HL-60/S4 (cell line): ENCODE measurements around the gene COL28A1.

Experiments used
- in situ Hi-C: fragments of 300-500 bp; cut with MboI; formaldehyde crosslinking; loops from 2 replicates; pipeline ENCODE4 v1.14.3; 2022; ENCODE audit warnings: low sequenced_read_pairs

The COL28A1 gene

GRCh38 chr7:7535691-7536090 is at the start of gene COL28A1:
COL28A1 (minus strand) TSS chr7:7535873; CDS start chr7:7532875, 2,998 bp downstream.
- in situ Hi-C loops = loop anchor here (10.0 to 25.0 kb wide), 2 partner anchors 431 to 573 kb away; no protein-coding TSS in a partner anchor

DNA sequence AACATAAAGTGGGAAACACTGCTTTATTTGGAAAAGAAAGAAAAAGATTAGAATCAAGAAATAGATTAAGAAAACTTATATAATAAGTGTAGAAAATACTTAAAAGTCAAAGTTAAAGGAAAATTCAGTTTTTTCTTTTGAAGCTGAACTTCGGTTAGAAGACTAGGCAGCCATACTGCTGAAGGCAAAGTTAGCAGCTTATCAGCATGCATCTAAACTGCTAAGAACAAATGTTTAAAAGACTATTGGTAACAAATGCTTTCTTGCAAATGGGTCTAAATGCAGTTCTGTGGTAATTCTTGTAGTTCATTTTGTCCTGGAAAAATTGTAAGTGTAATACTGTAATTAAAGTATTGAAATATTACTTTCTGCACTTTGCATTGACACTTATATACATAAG is 49.0 kb upstream of the COL28A1 start:
- in situ Hi-C loops = no loop called here

DNA sequence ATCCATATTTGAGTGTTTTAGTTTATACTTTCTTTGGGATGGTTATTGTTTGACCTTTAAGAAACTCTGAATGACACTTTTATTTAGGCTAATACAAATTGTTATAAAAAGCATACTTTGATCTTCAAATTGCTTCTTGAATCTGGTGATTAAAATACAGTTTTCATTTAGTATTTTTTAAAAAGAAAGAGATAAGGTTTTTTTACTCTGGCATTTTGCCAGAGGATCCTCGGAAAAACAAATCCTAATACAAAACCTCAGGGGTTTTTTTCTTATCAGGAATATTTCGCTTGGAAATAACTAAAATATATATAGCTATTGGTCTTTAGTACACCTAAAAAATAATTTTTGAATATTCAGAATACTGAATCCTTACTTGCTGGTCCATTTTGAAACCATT is 48.1 kb upstream of the COL28A1 start:
- in situ Hi-C loops = no loop called here

DNA sequence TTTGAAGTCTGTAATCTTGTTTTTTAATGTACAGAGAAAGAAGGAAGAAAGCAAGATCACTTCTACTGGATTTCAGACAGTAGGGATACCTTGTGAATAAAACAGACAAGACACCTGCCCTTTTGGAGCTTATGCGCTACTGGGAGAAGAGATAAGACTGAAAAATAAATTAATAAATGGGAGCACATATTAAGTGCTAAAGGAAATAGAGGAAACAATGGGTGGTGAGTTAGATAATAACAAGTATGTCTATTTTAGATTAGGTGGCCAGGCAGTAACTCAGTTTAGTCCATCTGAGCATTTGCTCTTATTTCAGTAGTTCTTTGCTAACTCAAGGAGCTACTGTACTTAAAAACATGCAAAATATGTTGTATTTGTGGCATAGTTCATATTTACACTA is 46.9 kb upstream of the COL28A1 start:
- in situ Hi-C loops = no loop called here

- in situ Hi-C loops = no loop called here
Measured at GRCh38 chr7:7581531-7582179, 46.0 kb upstream of the COL28A1 start.

GRCh38 chr7:7579638-7580037 is 44.0 kb upstream of the COL28A1 start:
- in situ Hi-C loops = no loop called here

GRCh38 chr7:7577888-7578287 is 42.2 kb upstream of the COL28A1 start:
- in situ Hi-C loops = no loop called here

DNA sequence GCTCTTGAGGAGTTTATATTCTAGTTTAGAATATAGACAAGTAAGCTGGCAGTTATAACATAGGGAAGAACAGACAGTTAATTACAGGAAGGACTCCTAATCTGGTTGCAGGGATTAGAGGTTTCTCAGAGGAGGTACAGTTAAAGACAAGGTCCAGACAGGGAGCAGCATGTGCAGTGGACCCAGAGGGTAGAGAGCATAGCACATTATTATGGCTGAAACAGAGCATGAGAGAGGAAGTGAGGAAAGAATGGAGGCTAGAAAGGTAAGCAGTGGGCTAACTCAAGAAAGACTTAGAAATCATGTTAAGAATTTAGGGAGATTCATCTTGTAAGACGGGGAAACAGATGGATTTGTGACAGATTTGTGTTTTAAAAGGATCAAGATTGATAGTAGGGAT is 40.7 kb upstream of the COL28A1 start:
- in situ Hi-C loops = no loop called here

DNA sequence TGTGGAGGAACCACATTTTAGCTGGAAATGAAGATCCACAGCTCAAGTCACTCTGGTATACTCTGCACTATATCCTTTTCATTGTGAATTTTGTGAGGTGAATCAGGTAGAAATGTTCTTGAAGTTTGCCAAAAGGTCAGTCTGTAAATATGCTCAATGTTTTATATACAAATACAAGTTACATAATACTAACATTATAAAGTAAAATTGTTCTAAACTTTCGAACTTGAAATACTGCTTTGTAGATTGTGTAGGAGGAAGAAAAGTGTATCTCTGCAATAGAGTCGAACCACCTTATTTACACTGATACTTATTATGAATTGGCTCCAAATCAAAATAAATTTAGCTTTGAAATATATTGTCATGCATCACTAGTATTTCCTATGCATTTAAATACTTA is 38.0 kb upstream of the COL28A1 start:
- in situ Hi-C loops = no loop called here

DNA sequence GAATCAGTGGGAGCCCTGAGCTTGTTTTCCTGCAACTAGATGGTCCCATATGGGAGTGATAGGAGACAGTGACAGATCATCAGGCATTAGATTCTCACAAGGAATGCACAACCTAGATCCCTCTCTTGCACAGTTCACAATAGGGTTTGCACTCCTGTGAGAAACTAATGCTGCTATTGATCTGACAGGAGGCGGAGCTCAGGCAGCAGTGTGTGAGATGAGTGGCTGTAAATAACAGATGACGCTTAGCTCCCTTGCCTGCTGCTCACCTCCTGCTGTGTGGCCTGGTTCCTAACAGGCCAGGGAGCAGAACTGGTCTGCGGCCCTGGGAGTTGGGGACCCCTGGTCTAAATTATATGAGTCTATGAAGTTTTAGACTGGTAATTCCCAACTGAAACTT is 34.9 kb upstream of the COL28A1 start:
- in situ Hi-C loops = no loop called here

GRCh38 chr7:7569615-7570014 is 33.9 kb upstream of the COL28A1 start:
- in situ Hi-C loops = no loop called here

DNA sequence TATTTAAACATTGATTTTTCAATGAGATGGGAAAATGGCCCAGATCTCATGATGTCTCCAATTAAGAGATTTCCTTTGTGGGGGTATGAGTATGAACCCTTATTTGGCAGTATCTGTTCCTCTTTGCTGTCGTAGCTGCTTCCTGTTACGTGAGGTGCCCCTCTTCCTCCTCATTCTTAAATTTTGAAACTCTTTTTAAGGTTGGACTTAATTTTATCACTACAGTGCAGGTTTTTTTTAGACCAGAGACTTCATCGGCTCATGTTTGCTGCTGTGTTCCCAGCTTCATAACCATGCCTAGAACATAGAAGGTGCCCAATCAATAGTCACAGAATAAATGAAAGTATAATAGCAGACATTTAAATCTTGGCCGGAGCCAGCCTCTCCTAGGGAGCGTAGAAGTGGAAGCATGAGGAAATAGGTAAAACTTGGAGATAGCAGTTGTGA is 33.4 kb upstream of the COL28A1 start:
- in situ Hi-C loops = no loop called here

GRCh38 chr7:7568553-7568952 is 32.9 kb upstream of the COL28A1 start:
- in situ Hi-C loops = no loop called here

GRCh38 chr7:7567898-7568531 is 32.3 kb upstream of the COL28A1 start:
- in situ Hi-C loops = no loop called here

DNA sequence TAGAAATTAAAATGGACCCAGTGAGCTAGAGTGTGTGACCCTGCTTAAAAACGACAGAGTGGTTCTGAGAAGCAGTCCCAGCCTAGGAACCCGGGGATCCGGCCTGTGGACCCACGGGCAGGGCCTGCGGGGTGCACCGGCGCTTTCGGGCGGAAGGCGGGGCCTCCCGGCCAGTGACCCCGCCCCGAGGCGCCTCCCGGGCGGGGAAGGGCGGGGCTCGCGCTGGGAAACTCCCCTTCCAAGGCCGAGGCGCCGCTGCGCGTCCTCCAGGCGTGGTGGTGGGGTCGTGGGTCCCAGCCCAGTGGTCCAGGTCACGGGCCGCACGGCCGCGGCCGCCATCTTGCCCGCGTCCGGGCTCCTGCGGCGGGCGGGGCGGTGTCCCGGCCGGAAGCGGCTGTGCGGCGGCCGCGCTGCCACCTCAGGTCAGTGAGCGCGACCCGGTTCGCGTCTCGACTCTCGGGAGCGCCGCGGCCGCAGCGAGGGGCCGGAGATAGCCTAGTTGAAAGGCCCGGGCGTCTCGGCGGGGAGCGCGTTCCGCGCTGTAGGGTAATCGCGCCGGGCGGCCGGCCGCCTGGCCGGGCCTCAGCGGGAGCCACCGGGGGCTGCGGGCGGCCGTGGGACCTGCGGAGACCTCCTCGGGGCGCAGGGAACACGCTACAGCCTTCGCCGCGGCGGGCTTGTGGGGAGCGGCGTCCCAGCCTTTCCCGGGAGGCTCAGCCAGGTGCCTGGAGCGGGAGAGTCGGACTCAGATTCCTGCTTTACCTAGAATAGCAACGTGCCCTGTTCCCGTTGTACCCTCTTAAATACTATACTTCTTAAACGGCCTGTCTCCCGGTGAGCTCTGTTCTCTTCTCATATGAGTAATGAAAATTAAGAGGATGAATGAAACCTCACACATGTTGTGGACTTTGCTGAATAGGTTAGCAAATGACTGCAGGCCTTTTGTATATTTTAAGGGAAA is 31.3 kb upstream of the COL28A1 start, which contains the start of gene MIOS:
Gene MIOS (plus strand): TSS at position 234 of the 961 bp plus-strand sequence. CDS start 5,592 bp downstream, outside the sequence.
- in situ Hi-C loops = no loop called here

- in situ Hi-C loops = no loop called here
Measured at GRCh38 chr7:7565746-7566650, 30.3 kb upstream of the COL28A1 start.

DNA sequence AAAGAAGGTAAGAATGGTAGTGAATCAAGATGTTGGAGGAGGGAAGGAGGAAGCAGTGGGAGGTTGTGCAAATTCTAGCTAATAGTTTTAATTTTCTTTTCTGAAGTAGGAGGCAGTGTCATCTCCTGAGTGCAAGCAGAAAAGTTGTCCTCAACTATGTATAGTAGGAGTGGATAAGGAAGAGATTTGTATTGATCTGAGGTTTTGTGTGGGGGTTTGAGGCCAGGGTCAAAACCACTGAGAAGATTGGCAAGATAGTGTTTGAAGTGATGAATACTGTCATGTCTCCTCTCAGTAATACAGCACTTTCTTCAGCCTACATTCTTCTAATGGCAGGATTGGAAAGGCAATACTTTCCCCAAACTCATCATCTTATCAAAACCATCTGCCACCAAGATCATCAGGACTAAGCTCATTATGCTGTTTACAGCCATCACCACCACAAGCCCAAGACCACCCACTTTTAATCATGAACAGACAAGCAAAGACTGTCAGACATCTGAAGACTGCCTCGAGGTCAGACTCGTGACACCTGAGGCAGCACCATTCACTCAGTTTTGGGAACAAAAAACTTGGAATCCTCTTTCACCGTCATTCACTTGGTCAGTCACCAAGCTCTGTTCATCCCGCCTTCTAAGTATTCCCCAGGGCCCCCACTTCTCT is 29.5 kb upstream of the COL28A1 start:
- in situ Hi-C loops = no loop called here

- in situ Hi-C loops = no loop called here
Measured at GRCh38 chr7:7564323-7564780, 28.7 kb upstream of the COL28A1 start.

DNA sequence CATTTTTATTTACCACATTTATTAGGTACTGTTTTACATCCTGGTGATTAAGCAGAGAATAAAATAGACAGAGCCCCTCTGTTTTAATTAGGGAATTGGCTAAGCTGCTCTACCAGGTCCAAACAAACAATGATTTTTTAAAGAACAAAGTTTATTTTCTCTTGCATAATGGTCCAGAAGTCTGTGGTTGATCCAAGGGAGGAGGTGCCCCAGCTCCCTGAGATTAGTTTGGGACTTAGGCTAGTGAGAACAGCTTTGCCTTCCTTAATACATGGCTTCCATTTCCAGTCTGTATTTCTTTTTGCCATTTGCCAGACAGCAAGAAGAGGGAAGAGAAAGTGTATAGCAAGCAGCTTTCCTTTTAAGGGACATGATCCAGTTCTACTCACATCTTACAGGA is 28.1 kb upstream of the COL28A1 start:
- in situ Hi-C loops = no loop called here

GRCh38 chr7:7563269-7563668 is 27.6 kb upstream of the COL28A1 start:
- in situ Hi-C loops = no loop called here
